ENCODE data around the gene CMTR2.
"Not testable (repeated sequence)": the region's sequence is repeated elsewhere in the genome, so short reads cannot be mapped to it uniquely, and the experiment has no call there.

The CMTR2 gene

GRCh38 chr16:71288890-71289731, at the start of gene CMTR2:
TSS of gene CMTR2 (minus strand) at chr16:71289402. CDS start at chr16:71285920, 3,482 bp downstream.
- peak; percentile 74 for DNase-seq (ENCODE audit: low read depth)

DNA sequence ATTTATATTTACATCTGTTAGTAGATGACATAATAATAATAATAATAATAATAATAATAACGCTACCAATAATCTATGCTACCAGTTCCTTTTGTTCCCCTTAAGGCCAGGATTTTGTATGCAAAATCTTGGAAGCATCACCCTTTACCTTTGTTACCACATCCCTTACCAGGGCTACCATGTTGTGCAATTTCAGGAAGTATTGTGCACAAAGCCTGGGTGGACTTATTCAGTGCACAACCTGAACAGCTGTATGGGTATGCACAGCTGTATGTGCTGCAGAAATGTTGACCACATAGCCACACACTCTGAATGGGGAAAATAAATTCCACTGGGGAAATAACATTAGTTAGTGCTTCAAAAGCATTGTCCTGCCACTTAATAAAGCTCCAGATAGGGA, 49.4 kb upstream of the CMTR2 start:
- DNase-seq (ENCODE audit: low read depth) = no peak

DNA sequence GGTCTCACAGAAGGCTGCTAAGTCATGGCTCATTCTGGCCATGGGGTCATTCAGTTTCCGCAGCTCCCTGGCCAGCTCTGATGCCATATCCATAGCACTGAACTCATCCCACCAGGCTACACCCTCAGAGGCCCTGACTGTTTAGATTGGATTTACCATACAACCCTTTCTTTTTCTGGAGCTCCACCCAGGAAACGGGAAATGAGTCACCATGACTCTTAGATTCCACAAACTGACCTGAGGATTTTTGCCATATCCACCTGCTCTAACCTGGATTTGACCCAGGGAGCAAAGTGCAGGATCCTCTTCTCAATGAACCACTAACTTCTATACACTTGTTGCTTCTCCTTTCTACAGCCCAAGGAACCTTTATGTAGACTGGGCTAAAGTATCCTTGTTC, 49.0 kb upstream of the CMTR2 start:
- DNase-seq (ENCODE audit: low read depth) = no peak

DNA sequence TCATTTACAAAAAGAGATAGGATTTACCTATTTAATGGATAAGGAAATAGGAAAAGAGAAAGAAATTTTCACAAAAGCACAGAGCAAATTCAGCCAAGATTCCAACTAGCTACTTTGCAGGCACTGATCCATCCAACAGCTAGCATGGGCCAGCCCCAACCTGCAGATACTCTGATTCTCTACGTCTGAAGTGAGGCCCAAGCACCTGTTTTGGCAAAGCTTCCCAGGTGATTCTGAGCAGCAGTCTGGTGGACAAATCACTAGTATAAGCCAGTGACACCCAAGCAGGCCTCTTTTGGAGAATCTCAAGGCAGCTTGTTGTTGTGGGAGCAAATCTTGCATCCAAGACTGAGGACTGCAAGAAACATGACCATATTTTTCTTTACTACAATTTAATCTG, 48.4 kb upstream of the CMTR2 start:
- DNase-seq (ENCODE audit: low read depth) = no peak

DNA sequence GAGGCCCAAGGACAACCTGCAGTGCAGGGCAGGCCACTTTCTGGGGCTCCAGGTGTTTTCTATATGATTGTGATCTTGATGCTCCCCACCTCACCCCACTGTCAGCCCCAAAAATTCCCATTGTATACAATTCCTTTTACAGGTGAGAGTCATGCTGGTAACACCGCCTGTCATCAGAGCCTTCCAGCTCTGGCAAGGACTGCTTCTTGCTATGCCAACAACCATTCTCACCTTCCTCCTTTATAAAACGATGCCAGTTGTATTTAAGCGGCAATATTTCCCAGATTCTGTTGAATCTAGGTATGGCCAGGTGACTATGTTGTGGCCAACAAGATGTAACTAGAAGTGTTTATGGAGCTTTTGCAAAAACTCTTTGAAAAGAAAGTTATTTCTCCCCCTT, 38.9 kb upstream of the CMTR2 start:
- no peak for DNase-seq (ENCODE audit: low read depth)

DNA sequence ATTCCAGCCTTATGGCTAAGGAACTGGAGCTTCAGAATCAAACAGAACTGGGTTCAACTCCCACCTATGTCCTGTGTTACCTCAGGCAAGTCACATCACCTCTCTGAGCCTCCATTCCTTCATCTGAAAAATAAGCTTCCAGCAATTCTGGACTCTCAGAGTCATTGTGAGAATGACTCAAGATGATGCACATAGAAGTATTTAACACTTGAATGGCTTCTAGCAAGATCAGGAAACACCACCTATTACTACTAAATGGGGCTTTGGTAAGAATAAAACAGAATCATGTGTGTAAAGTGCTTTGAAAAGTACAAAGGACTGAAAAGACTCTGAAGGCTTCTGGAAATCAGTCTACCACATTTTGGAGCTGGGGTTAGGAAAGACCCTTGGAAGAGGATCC, 38.5 kb upstream of the CMTR2 start:
- no peak for DNase-seq (ENCODE audit: low read depth)

DNA sequence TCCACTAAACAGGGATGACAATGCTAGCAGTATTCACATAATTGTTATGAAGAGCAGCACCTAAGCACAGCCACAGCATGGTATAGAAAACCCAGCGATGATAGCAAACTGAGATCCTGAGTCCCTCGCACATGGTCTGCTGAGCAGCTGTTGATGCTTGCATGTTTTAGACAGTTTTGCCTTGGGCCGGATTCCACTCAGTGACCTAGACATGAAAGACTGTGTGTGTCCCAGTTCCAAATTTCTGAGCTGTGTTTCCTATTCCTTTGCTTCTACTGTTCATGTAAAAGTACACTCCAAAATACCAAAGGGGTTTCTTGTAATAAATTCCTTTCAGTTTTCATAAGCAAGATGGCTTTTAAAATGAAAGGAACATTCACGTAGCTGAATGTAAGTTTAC, 30.8 kb upstream of the CMTR2 start:
- no peak for DNase-seq (ENCODE audit: low read depth)

DNA sequence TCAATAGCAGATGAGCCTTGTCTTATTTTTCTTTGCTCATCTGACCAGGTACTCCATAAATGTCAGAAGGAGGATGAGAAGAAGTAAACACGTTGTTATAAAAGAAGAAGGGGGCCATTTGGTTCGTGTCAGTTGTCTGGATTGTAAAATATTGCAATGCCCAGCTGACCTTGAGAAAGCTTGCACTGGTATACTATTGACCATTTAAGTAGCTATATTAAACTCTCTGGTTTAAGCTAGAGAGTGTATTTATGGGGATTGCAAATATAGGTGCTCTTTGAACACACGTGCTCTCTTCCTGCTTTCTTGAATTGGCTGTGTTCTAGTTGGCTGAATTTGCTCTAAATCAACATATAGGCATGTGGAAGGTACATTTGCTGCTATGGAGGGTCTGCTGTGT, 26.1 kb upstream of the CMTR2 start:
- no peak for DNase-seq (ENCODE audit: low read depth)

DNA sequence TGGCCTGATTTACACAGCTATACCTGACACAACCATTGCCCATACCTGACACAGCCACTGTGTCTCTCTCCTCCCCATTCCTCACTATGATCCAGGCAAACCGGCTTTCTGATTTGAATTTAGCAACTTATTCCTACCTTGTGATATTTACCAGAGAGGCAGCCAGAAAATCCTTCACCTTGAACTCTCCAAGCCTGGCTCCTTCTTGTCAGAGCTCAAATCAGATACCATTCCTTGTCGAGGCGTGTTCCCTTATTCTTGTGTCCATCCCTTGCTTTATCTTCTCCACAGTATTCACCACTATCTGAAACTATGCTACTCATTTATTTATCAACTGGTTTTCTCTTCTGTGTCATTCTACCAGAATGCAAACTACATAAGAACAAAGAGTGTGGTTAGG, 24.4 kb upstream of the CMTR2 start:
- DNase-seq (ENCODE audit: low read depth) = not testable (repeated sequence)

DNA sequence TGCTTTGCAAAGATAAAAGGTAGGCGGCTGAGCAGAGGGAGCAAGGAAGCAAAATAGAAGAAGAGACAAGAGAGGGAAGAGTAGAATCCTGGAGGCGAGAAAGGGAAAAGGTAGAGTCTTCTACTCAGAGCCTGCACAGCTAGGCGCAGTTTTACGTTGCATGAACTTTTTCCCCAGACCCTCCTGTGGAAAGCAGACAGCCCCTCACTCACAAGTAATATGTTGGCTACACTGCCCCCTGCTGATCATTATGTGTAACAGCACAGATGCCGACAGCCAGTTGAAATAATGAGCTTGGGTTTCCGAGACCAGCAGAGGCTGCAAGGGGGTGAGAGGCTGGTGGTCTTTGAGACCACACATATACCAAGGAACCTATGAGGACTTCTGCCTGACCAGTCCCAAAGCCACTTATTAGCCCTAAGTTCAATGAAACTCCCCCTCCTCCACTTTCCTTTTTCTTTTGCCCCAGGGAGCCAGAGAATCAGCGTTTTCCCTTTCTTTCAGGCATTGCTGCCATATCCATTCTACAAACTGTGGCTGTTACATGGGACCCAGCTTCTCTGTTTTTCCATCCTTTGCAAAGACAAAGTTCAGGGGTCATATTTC, 22.5 kb upstream of the CMTR2 start:
- no peak for DNase-seq (ENCODE audit: low read depth)

DNA sequence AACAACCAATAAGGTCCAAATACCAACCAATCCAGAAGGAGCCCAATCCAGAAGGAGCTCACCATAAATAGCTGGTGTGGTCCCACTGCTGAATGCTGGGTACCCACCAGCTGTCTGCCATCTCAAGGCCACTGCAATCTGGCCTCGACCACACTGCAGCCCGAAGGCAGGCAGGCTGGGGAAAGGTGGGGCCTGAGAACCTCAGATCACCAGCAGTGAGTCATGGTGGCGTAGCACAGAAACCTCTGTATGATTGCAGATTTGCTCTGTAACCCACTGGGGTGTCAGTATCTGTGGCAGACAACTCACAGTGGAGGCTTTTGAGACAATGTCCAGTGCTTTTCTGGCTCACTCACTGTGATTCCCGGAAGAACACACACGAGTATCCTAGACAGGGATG, 14.7 kb upstream of the CMTR2 start:
- no peak for DNase-seq (ENCODE audit: low read depth)

DNA sequence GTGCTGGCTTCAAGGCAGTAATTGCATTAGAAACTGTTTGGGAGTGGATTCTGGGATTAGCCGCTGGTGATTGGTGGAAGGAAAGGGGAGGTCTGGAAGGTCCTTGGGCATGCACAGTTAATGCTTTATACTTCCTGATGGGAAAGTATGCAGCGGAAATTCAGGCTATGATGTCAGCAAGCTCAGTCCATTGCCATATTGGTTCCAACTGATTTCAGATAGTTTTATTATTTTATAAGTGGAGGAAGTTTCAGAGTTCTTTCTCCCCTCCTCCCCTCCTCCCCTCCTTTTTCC, 8.1 kb upstream of the CMTR2 start:
- no peak for DNase-seq (ENCODE audit: low read depth)

- no peak for DNase-seq (ENCODE audit: low read depth)
Observed at GRCh38 chr16:71296584-71297340, 7.6 kb upstream of the CMTR2 start.

DNA sequence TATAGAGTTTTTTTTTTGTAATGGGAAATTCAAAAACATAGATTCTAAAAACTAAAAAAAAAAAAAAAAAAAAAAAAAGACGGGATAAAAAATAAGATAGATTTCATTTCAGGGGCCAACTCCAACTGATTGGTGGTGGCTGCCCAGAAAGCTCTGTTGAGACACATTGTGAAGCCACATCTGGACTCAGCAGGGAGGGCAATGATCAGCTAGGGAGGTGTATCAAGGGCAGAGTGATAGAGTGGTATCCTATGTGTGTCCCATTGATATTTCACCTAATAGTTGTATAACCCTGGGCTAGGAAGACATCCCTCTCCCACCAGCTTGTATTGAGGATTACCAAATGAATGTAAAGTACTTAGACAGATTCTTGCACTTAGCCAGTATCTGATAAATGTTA, 6.7 kb upstream of the CMTR2 start:
- no peak for DNase-seq (ENCODE audit: low read depth)

DNA sequence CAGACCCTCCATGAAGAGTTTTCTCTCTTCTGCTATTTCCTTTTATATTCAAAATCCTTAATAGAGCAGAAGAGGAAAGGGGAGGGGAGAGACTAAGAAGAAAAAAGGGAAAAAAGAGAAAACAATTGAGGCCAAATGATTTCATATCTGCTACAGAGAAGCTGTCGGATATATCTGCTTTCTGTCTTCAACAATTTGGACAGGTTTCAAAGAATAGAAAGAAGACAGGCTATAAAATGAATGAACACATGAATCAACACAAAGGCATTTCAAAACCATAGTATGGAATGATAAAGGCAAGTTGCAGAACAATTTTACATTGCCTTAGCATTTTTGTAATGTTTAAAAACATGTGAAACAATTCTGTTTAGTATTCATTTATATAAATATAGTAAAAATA, 4.7 kb upstream of the CMTR2 start:
- no peak for DNase-seq (ENCODE audit: low read depth)

DNA sequence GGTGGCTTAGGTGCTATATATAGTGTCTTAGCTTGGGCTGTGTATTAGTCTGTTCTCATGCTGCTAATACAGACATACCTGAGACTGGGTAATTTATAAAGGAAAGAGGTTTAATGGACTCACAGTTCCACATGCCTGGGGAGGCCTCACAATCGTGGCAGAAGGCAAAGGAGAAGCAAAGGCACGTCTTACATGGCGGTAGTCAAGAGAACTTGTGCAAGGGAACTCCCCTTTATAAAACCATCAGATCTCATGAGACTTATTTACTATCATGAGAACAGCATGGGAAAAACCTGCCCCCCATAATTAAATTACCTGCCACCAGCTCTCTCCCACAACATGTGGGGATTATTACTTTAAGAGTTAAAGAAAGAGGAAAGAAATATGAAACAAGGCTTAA, 2.9 kb upstream of the CMTR2 start:
- not testable (repeated sequence) for DNase-seq (ENCODE audit: low read depth)

GRCh38 chr16:71289732-71290062, 495 bp upstream of the CMTR2 start:
- DNase-seq (ENCODE audit: low read depth) = no peak

GRCh38 chr16:71288570-71288889, 672 bp downstream of the CMTR2 start:
- no peak for DNase-seq (ENCODE audit: low read depth)

- no peak for DNase-seq (ENCODE audit: low read depth)
Observed at GRCh38 chr16:71287911-71288310, 1.3 kb downstream of the CMTR2 start.

DNA sequence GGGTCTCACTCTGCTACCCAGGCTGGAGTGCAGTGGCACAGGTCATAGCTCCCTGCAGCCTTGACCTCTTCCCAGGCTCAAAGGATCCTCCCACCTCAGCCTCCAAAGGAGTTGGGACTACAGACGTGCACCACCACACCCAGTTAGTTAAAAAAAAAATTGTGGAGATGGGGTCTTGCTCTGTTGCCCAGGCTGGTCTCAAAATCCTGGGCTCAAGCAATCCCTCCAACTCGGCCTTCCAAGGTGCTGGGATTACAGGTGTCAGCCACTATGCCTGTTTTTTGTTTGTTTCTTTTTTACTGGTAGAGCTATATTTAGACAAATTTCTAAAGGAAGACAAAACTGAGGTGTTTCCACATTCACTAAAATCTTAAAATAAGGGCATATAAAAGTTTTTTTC, 1.7 kb downstream of the CMTR2 start:
- DNase-seq (ENCODE audit: low read depth) = no peak

- no peak for DNase-seq (ENCODE audit: low read depth)
Observed at GRCh38 chr16:71283612-71284011, 5.6 kb downstream of the CMTR2 start.

GRCh38 chr16:71282943-71283342, 6.3 kb downstream of the CMTR2 start:
- DNase-seq (ENCODE audit: low read depth) = no peak

DNA sequence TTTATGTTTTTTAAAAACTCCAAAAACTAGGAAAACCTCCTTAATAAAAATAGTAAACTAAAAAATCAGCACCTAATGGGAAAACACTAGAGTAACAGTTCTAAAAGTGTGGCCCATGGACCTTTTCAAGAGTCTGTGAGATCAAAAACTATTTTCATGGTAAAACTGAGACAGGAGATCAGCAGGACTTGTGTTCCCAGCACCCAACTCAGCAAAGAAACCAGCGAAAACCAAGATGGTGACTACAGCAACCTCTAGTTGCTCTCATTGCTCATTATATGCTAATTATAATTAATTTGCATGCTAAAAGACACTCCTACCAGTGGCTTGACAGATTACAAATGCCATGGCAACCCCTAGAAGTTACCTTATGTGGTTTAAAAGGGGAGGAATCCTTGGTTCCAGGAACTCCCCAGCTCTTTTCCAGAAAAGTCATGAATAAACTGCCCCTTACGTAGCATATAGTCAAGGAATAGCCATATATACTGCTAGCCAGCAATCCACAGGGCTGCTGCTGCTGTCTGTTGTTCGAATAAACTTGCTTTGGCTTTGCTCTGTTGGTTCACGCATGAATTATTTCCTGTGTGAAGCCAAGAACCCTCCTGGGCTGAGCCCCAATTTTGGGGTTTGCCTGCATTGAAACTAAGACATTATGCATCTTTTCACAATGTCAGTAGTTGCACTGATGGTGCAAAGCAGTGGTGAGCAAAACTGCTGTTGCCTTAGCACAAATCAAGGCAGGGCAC, 12.4 kb downstream of the CMTR2 start:
- no peak for DNase-seq (ENCODE audit: low read depth)

All from T-helper 22 cell (primary cell).